ENCODE results near the gene ETS1. TPM values are rescaled to one million over a fixed set of nuclear protein-coding genes. Genes with fewer than 3 reads are reported as not detected.

Gene ETS1
- total RNA-seq, 1 donor from 2014 or later = 121 TPM

- H3K27ac ChIP-seq = no peak overlapping the region
- TF ChIP-seq CTCF (IDR thresholded peaks at IDR 0.05) = no peak
- ATAC-seq (no peak), DNase-seq (no peak)
- no peaks in the 10 kb centered on the region for H3K9me3 ChIP-seq
- H3K4me1 ChIP-seq = peaks cover 14% of the 10 kb centered on the region
- no peaks in the 10 kb centered on the region for H3K36me3 ChIP-seq
- no peaks in the 10 kb centered on the region for H3K27me3 ChIP-seq
- H3K4me3 ChIP-seq = no peak overlapping the region
- intact Hi-C loops (cut with DNase I) = no loop called here
Measured at GRCh38 chr11:128615612-128616011, 28.3 kb upstream of the ETS1 start.

GRCh38 chr11:128615076-128615475, 27.7 kb upstream of the ETS1 start:
- no peaks in the 10 kb centered on the region for H3K9me3 ChIP-seq
- no peak for ATAC-seq
- no peaks in the 10 kb centered on the region for H3K36me3 ChIP-seq
- no peak for DNase-seq
- no peak for TF ChIP-seq CTCF (IDR thresholded peaks at IDR 0.05)
- H3K4me3 ChIP-seq = no peak overlapping the region
- no peak overlapping the region for H3K27ac ChIP-seq
- intact Hi-C loops (cut with DNase I) = no loop called here
- H3K27me3 ChIP-seq = no peaks in the 10 kb centered on the region
- H3K4me1 ChIP-seq = peaks cover 19% of the 10 kb centered on the region

GRCh38 chr11:128614026-128614425, 26.7 kb upstream of the ETS1 start:
- DNase-seq (no peak), ATAC-seq (no peak)
- Histone ChIP-seq H3K36me3 (no peaks in the 10 kb centered on the region), H3K4me1 (peaks cover 19% of the 10 kb centered on the region), H3K27ac (no peak overlapping the region), H3K4me3 (no peak overlapping the region), H3K27me3 (no peaks in the 10 kb centered on the region), H3K9me3 (no peaks in the 10 kb centered on the region)
- no peak for TF ChIP-seq CTCF (IDR thresholded peaks at IDR 0.05)
- intact Hi-C loops (cut with DNase I) = no loop called here

GRCh38 chr11:128613300-128613995, 26.1 kb upstream of the ETS1 start:
- Histone ChIP-seq H3K36me3 (no peaks in the 10 kb centered on the region), H3K27me3 (no peaks in the 10 kb centered on the region), H3K4me3 (no peak overlapping the region), H3K27ac (no peak overlapping the region), H3K9me3 (no peaks in the 10 kb centered on the region), H3K4me1 (peaks cover 19% of the 10 kb centered on the region)
- DNase-seq (no peak), ATAC-seq (no peak)
- no peak for TF ChIP-seq CTCF (IDR thresholded peaks at IDR 0.05)
- intact Hi-C loops (cut with DNase I) = no loop called here

GRCh38 chr11:128610721-128611617, 23.6 kb upstream of the ETS1 start:
- Histone ChIP-seq H3K4me1 (peaks cover 16% of the 10 kb centered on the region), H3K36me3 (no peaks in the 10 kb centered on the region), H3K4me3 (no peak overlapping the region), H3K9me3 (no peaks in the 10 kb centered on the region), H3K27ac (peak overlapping the region; percentile 47), H3K27me3 (no peaks in the 10 kb centered on the region)
- no peak for TF ChIP-seq CTCF (IDR thresholded peaks at IDR 0.05)
- DNase-seq = no peak
- peak; percentile 50 for ATAC-seq
- intact Hi-C loops (cut with DNase I) = no loop called here

Measured in upper lobe of right lung (tissue), 1 donor.